Measurements from ENCODE around the gene COL23A1.
A peak's percentile ranks its signal among the peaks of the same experiment; 100 is the strongest.

Gene COL23A1

GRCh38 chr5:178551468-178551867 lies 38.7 kb downstream of the COL23A1 start:
- no peak for DNase-seq

GRCh38 chr5:178551059-178551458 lies 39.1 kb downstream of the COL23A1 start:
- peak; percentile 2 to 16 for DNase-seq

- DNase-seq, result no peak
These were observed 41.4 kb downstream of the COL23A1 start for GRCh38 chr5:178548746-178549145.

- no peak for DNase-seq
These were observed 42.3 kb downstream of the COL23A1 start for GRCh38 chr5:178547753-178548415.

- peak in 1 of 2 experiments; percentile 8 for DNase-seq
These were observed 43.0 kb downstream of the COL23A1 start for GRCh38 chr5:178547052-178547666.

- no peak for DNase-seq
These were observed 43.5 kb downstream of the COL23A1 start for GRCh38 chr5:178546675-178547033.

- DNase-seq, result no peak
These were observed 44.1 kb downstream of the COL23A1 start for GRCh38 chr5:178545941-178546674.

- DNase-seq, result no peak
These were observed 45.0 kb downstream of the COL23A1 start for GRCh38 chr5:178545176-178545575.

GRCh38 chr5:178544166-178544834 lies 45.9 kb downstream of the COL23A1 start:
- DNase-seq, result no peak

- no peak for DNase-seq
These were observed 47.7 kb downstream of the COL23A1 start for GRCh38 chr5:178542455-178542854.

- no peak for DNase-seq
These were observed 49.7 kb downstream of the COL23A1 start for GRCh38 chr5:178540526-178540925.

- DNase-seq, result no peak
These were observed 51.4 kb downstream of the COL23A1 start for GRCh38 chr5:178538741-178539229.

- no peak for DNase-seq
These were observed 52.5 kb downstream of the COL23A1 start for GRCh38 chr5:178537467-178538371.

- no peak for DNase-seq
These were observed 53.4 kb downstream of the COL23A1 start for GRCh38 chr5:178536541-178537466.

- DNase-seq, result no peak
These were observed 54.7 kb downstream of the COL23A1 start for GRCh38 chr5:178535299-178536175.

- DNase-seq, result no peak
These were observed 57.1 kb downstream of the COL23A1 start for GRCh38 chr5:178533136-178533535.

- no peak for DNase-seq
These were observed 57.5 kb downstream of the COL23A1 start for GRCh38 chr5:178532666-178533065.

- no peak for DNase-seq
These were observed 58.0 kb downstream of the COL23A1 start for GRCh38 chr5:178532236-178532635.

GRCh38 chr5:178531786-178532185 lies 58.4 kb downstream of the COL23A1 start:
- DNase-seq, result no peak

GRCh38 chr5:178530526-178530925 lies 59.7 kb downstream of the COL23A1 start:
- no peak for DNase-seq

Data from NCI-H526 (cell line).